Measurements from ENCODE around the gene NECTIN1. TPM values are rescaled to one million over a fixed set of nuclear protein-coding genes. Genes with fewer than 3 reads are reported as not detected.

Gene NECTIN1
- total RNA-seq, 2 donors from 2014 or later, result 29.3 to 45.3 TPM

GRCh38 chr11:119637481-119637880 is 91.5 kb downstream of the NECTIN1 start:
- Mint-ChIP-seq H3K36me3 (ENCODE audit: low read depth) (no peaks in the 10 kb centered on the region), H3K27ac (no peak overlapping the region), H3K4me3 (no peak overlapping the region), H3K4me1 (peaks cover 16% of the 10 kb centered on the region), H3K27me3 (ENCODE audit: insufficient read depth) (peaks cover 7% of the 10 kb centered on the region), H3K9me3 (no peaks in the 10 kb centered on the region)
- 88 to 94% methylated on average over 2 to 4 of the region's 4 CpGs for WGBS, 2 experiments (ENCODE audit: insufficient coverage in 1 of 2, insufficient read length in 1 of 2)
- DNase-seq, result no peak
- Histone ChIP-seq H3K36me3 (ENCODE audit: control insufficient read depth, insufficient read depth, low read length) (no peaks in the 10 kb centered on the region), H3K4me3 (ENCODE audit: low read length) (no peak overlapping the region), H3K9ac (ENCODE audit: extremely low read depth, low read length, poor library complexity, severe bottlenecking) (no peak overlapping the region), H3K27me3 (ENCODE audit: control insufficient read depth, insufficient read depth, low read length, poor library complexity, severe bottlenecking) (no peaks in the 10 kb centered on the region), H3K4me1 (ENCODE audit: control insufficient read depth, insufficient read depth, low read length) (peaks cover 8% of the 10 kb centered on the region), H3K27ac (ENCODE audit: low read depth, low read length) (no peak overlapping the region), H3K9me3 (ENCODE audit: control insufficient read depth, low read length) (no peaks in the 10 kb centered on the region)
- no peak for TF ChIP-seq CTCF (conservative IDR thresholded peaks at IDR 0.05)

GRCh38 chr11:119635776-119636175 is 93.2 kb downstream of the NECTIN1 start:
- Histone ChIP-seq H3K4me1 (ENCODE audit: control insufficient read depth, insufficient read depth, low read length) (peaks cover 8% of the 10 kb centered on the region), H3K4me3 (ENCODE audit: low read length) (no peak overlapping the region), H3K27me3 (ENCODE audit: control insufficient read depth, insufficient read depth, low read length, poor library complexity, severe bottlenecking) (no peaks in the 10 kb centered on the region), H3K9ac (ENCODE audit: extremely low read depth, low read length, poor library complexity, severe bottlenecking) (no peak overlapping the region), H3K9me3 (ENCODE audit: control insufficient read depth, low read length) (no peaks in the 10 kb centered on the region), H3K27ac (ENCODE audit: low read depth, low read length) (no peak overlapping the region), H3K36me3 (ENCODE audit: control insufficient read depth, insufficient read depth, low read length) (no peaks in the 10 kb centered on the region)
- H3K27ac Mint-ChIP-seq, result no peak overlapping the region
- no peaks in the 10 kb centered on the region for H3K9me3 Mint-ChIP-seq
- H3K27me3 Mint-ChIP-seq (ENCODE audit: insufficient read depth), result peaks cover 9% of the 10 kb centered on the region
- DNase-seq, result no peak
- H3K36me3 Mint-ChIP-seq (ENCODE audit: low read depth), result no peaks in the 10 kb centered on the region
- H3K4me3 Mint-ChIP-seq, result no peak overlapping the region
- no peak for TF ChIP-seq CTCF (conservative IDR thresholded peaks at IDR 0.05)
- WGBS, 2 experiments (ENCODE audit: insufficient coverage in 1 of 2, insufficient read length in 1 of 2), result 91 to 98% methylated on average over 6 to 8 of the region's 8 CpGs
- H3K4me1 Mint-ChIP-seq, result peaks cover 11% of the 10 kb centered on the region

DNA sequence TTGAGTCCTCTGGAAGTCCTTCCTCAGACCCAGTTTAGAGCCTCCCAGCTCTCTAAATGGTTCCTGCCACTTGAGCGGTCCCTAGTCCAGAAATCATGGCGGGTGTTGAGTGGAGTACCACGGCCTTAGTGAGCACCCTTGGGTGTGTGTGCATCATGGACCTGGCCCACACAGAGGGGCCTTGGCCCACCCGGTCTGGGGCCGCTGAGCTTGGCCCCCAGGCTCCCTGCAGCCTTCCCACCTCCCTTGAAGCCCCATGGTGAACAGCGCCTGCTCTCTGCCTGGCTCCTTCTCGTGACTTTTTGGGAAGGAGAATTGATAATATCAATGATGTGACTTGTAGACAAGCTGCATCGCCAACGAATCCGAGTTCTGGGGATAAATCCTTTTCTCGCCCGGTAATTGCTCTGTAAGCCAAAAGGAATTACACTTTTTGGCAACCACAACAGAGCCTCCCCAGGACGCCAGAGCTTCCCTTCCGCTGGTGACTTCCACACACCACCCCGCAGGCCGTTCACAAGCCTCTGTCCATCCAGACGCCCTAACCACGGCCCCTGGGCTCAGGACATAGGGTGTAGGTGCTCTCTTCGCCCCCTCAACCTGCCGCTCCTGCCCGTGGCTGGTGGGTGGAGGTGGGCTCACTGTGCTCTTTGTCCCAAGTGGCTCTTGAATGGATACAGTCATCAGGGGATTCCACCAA is 93.8 kb downstream of the NECTIN1 start:
- peaks cover 8% of the 10 kb centered on the region for H3K4me1 ChIP-seq (ENCODE audit: control insufficient read depth, insufficient read depth, low read length)
- Mint-ChIP-seq H3K36me3 (ENCODE audit: low read depth) (no peaks in the 10 kb centered on the region), H3K4me3 (no peak overlapping the region), H3K27ac (no peak overlapping the region), H3K27me3 (ENCODE audit: insufficient read depth) (peaks cover 12% of the 10 kb centered on the region), H3K4me1 (peaks cover 7% of the 10 kb centered on the region), H3K9me3 (no peaks in the 10 kb centered on the region)
- TF ChIP-seq CTCF (conservative IDR thresholded peaks at IDR 0.05), result no peak
- H3K36me3 ChIP-seq (ENCODE audit: control insufficient read depth, insufficient read depth, low read length), result no peaks in the 10 kb centered on the region
- DNase-seq, result no peak
- H3K27me3 ChIP-seq (ENCODE audit: control insufficient read depth, insufficient read depth, low read length, poor library complexity, severe bottlenecking), result no peaks in the 10 kb centered on the region
- no peaks in the 10 kb centered on the region for H3K9me3 ChIP-seq (ENCODE audit: control insufficient read depth, low read length)
- no peak overlapping the region for H3K9ac ChIP-seq (ENCODE audit: extremely low read depth, low read length, poor library complexity, severe bottlenecking)
- H3K27ac ChIP-seq (ENCODE audit: low read depth, low read length), result no peak overlapping the region
- no peak overlapping the region for H3K4me3 ChIP-seq (ENCODE audit: low read length)
- 89 to 92% methylated on average over 12 to 21 of the region's 21 CpGs for WGBS, 2 experiments (ENCODE audit: insufficient coverage in 1 of 2, insufficient read length in 1 of 2)

All from endodermal cell (in vitro differentiated cells).